ENCODE data around the gene PTPRG. TPM values are rescaled to one million over a fixed set of nuclear protein-coding genes. Genes with fewer than 3 reads are reported as not detected.

The PTPRG gene
- polyA plus RNA-seq, 1 donor (not counting 4 experiments of a cell fraction or from before 2014, with no cell fraction given): 12.1 TPM

DNA sequence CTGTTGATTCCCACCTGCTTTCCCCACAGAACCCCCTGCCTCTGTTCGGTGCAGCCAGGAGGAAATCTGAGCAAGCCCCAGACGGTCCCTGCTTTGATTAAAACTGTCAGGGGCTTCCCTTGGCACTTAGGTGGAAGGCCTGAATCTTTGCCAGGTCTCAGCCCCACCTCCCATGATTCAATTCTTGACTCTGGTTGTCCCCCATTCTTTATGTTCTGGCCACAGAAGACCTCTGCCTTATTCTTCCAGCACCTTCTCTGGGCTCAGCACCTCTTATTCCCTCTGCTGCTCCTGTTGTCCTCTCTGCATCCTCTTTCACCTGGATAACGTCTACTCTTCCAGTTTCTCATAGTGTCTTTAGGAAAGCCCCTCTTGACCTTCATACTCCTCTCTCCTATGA, 349.4 kb downstream of the PTPRG start:
- H3K9ac ChIP-seq (ENCODE audit: control insufficient read depth, extremely low read depth, insufficient read depth, low read length): no peak overlapping the region
- H3K36me3 ChIP-seq (ENCODE audit: control insufficient read depth in 2 of 2, extremely low read depth in 1 of 2, insufficient read depth in 2 of 2, low read length in 2 of 2): no peaks in the 10 kb centered on the region
- no peak overlapping the region for H3K27ac ChIP-seq (ENCODE audit: control insufficient read depth, insufficient read depth, low read length)
- dilution Hi-C loops (cut with MboI; ENCODE audit: extremely low pct_ligation_motif_present, low sequenced_read_pairs): no loop called here
- H2AFZ ChIP-seq (ENCODE audit: control insufficient read depth, low read length): no peak overlapping the region
- no peaks in the 10 kb centered on the region for H3K27me3 ChIP-seq (ENCODE audit: control insufficient read depth, extremely low read depth, insufficient read depth, low read length)
- no peak overlapping the region for H3K4me3 ChIP-seq (ENCODE audit: control insufficient read depth in 2 of 3, extremely low read depth in 1 of 3, insufficient read depth in 2 of 3, low read depth in 1 of 3, low read length in 3 of 3)
- TF ChIP-seq EZH2 (IDR thresholded peaks at IDR 0.05; ENCODE audit: low read length): no peak
- TF ChIP-seq CTCF (optimal IDR thresholded peaks at IDR 0.05 in 1 of 3, IDR thresholded peaks at IDR 0.05 in 1 of 3, conservative IDR thresholded peaks at IDR 0.05 in 1 of 3; ENCODE audit: extremely low read depth in 1 of 3, insufficient read depth in 2 of 3, low read length in 3 of 3): no peak
- H3K9me1 ChIP-seq (ENCODE audit: control insufficient read depth, extremely low read depth, insufficient read depth, low read length): no peaks in the 10 kb centered on the region
- no peak for FAIRE-seq
- H3K4me1 ChIP-seq (ENCODE audit: control insufficient read depth, extremely low read depth, insufficient read depth, low read length): no peaks in the 10 kb centered on the region
- H3K4me2 ChIP-seq (ENCODE audit: control insufficient read depth, extremely low read depth, insufficient read depth, low read depth, low read length): no peak overlapping the region
- H3K9me3 ChIP-seq (ENCODE audit: control insufficient read depth, low read depth, low read length): no peaks in the 10 kb centered on the region
- H3K79me2 ChIP-seq (ENCODE audit: control insufficient read depth, insufficient read depth, low read length): no peaks in the 10 kb centered on the region
- no peaks in the 10 kb centered on the region for H4K20me1 ChIP-seq (ENCODE audit: control insufficient read depth, extremely low read depth, insufficient read depth, low read length)
- DNase-seq (ENCODE audit: low read depth, low spot score): no peak

GRCh38 chr3:61912158-61912557, 350.8 kb downstream of the PTPRG start:
- no peak for DNase-seq (ENCODE audit: low read depth, low spot score)
- Histone ChIP-seq H3K4me1 (ENCODE audit: control insufficient read depth, extremely low read depth, insufficient read depth, low read length) (no peaks in the 10 kb centered on the region), H3K27ac (ENCODE audit: control insufficient read depth, insufficient read depth, low read length) (no peak overlapping the region), H3K27me3 (ENCODE audit: control insufficient read depth, extremely low read depth, insufficient read depth, low read length) (no peaks in the 10 kb centered on the region), H4K20me1 (ENCODE audit: control insufficient read depth, extremely low read depth, insufficient read depth, low read length) (no peaks in the 10 kb centered on the region), H3K36me3 (ENCODE audit: control insufficient read depth in 2 of 2, extremely low read depth in 1 of 2, insufficient read depth in 2 of 2, low read length in 2 of 2) (no peaks in the 10 kb centered on the region), H3K9me1 (ENCODE audit: control insufficient read depth, extremely low read depth, insufficient read depth, low read length) (no peaks in the 10 kb centered on the region), H3K4me2 (ENCODE audit: control insufficient read depth, extremely low read depth, insufficient read depth, low read depth, low read length) (no peak overlapping the region), H3K79me2 (ENCODE audit: control insufficient read depth, insufficient read depth, low read length) (no peaks in the 10 kb centered on the region), H3K9ac (ENCODE audit: control insufficient read depth, extremely low read depth, insufficient read depth, low read length) (no peak overlapping the region), H2AFZ (ENCODE audit: control insufficient read depth, low read length) (no peak overlapping the region), H3K4me3 (ENCODE audit: control insufficient read depth in 2 of 3, extremely low read depth in 1 of 3, insufficient read depth in 2 of 3, low read depth in 1 of 3, low read length in 3 of 3) (no peak overlapping the region), H3K9me3 (ENCODE audit: control insufficient read depth, low read depth, low read length) (no peaks in the 10 kb centered on the region)
- dilution Hi-C loops (cut with MboI; ENCODE audit: extremely low pct_ligation_motif_present, low sequenced_read_pairs): no loop called here
- FAIRE-seq: no peak
- TF ChIP-seq EZH2 (IDR thresholded peaks at IDR 0.05; ENCODE audit: low read length) (no peak), CTCF (optimal IDR thresholded peaks at IDR 0.05 in 1 of 3, IDR thresholded peaks at IDR 0.05 in 1 of 3, conservative IDR thresholded peaks at IDR 0.05 in 1 of 3; ENCODE audit: extremely low read depth in 1 of 3, insufficient read depth in 2 of 3, low read length in 3 of 3) (no peak)

Measured in keratinocyte (primary cell).